ENCODE measurements around the gene C16orf95.
"Not testable (repeated sequence)": the region's sequence is repeated elsewhere in the genome, so short reads cannot be mapped to it uniquely, and the experiment has no call there.

Gene C16orf95

DNA sequence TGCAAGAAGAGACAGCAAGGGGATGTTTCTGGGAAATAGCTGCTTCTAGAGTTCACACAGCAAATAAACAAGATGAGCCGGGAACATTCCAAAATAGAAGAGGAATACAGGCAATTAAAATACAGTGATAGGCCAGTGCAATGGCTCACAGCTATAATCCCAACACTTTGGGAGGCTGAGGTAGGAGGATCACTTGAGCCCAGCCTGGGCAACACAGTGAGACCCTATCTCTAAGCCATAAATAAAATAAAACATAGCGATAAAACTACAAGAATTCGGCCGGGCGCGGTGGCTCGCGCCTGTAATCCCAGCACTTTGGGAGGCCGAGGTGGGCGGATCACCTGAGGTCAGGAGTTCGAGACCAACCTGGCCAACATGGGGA lies 22.5 kb upstream of the C16orf95 start:
- not testable (repeated sequence) for H3K4me3 ChIP-seq (ENCODE audit: low read depth in 1 of 5, low read length in 5 of 5); H3K27me3 ChIP-seq (ENCODE audit: control insufficient read depth in 5 of 5, insufficient read depth in 4 of 5, low read length in 5 of 5); H3K9me3 ChIP-seq (ENCODE audit: control insufficient read depth in 5 of 5, low read length in 5 of 5); H3K9ac ChIP-seq (ENCODE audit: low read length in 5 of 5); H3K27ac ChIP-seq (ENCODE audit: low read depth, low read length)
- H3K4me1 ChIP-seq (ENCODE audit: control insufficient read depth in 5 of 5, insufficient read depth in 5 of 5, low read length in 5 of 5): peaks cover 0 to 13% (median 1%) of the 10 kb centered on the region in 5 donors
- peaks cover 2 to 74% (median 63%) of the 10 kb centered on the region in 5 donors for H3K36me3 ChIP-seq (ENCODE audit: control insufficient read depth in 5 of 5, insufficient read depth in 5 of 5, low read length in 5 of 5)

DNA sequence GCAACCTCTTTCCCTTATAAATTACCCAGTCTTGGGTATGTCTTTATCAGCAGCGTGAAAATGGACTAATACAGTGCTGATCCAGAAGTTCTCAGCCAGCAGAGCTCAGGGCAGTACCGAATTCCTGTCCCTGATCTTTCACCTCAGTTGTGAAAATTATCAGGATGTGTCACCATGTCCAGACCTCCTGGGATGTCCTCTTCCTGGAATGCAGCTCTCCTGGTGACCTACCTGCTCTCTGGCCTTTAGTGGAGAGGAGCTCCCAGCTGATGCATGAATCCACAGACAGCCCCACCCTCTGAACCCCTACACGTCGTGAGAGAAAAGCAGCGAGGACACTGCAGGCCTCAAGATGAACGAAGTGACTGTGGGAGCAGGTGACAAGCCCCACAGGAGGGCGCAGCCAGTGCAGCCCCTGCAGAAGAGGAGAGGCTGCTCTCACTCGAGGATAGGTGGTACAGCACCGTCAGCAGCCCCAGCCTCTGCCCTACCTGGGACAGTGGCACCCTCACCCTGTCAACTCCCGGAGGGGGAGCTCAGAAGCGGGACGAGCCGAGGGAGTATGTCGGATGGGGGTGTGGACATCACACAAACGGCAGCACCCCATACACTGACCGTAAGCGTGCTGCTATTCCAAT lies 22.0 kb upstream of the C16orf95 start:
- H3K27me3 ChIP-seq (ENCODE audit: control insufficient read depth in 5 of 5, insufficient read depth in 4 of 5, low read length in 5 of 5): no peaks in the 10 kb centered on the region
- H3K9ac ChIP-seq (ENCODE audit: low read length in 5 of 5): no peak overlapping the region
- no peak overlapping the region for H3K4me3 ChIP-seq (ENCODE audit: low read depth in 1 of 5, low read length in 5 of 5)
- no peak overlapping the region for H3K27ac ChIP-seq (ENCODE audit: low read depth, low read length)
- H3K9me3 ChIP-seq (ENCODE audit: control insufficient read depth in 5 of 5, low read length in 5 of 5): no peaks in the 10 kb centered on the region
- peaks cover 0 to 8% (median 0%) of the 10 kb centered on the region in 5 donors for H3K4me1 ChIP-seq (ENCODE audit: control insufficient read depth in 5 of 5, insufficient read depth in 5 of 5, low read length in 5 of 5)
- H3K36me3 ChIP-seq (ENCODE audit: control insufficient read depth in 5 of 5, insufficient read depth in 5 of 5, low read length in 5 of 5): peaks cover 2 to 78% (median 67%) of the 10 kb centered on the region in 5 donors

DNA sequence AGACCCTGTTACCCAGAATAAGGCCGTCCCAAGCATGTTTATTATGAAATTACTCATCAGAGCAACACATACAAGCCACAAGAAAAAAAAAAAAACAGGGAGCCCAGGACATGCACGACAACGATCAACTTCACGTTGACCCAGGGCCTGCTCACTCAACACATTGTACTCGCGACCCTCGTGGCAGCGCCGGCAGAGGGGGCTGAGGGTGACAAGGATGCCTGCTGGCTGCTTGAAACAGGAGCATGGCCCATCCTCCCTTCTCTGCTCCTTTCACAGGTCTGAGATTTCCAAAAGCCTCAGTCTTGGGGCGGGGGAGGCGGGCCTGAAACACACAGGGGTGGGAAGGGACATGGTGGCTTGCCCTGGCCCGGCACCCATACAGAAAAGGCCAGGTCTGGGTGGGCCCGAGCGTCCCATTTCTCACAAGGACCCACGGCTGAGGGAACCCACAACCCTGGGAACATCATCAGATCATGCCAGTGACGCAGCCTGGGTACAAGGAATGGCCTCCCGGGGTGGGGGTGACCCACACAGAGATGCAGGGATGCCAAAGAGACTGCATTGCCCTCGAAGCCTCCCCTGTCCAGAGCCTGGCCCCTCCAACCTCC lies 21.1 kb upstream of the C16orf95 start:
- H3K36me3 ChIP-seq (ENCODE audit: control insufficient read depth in 5 of 5, insufficient read depth in 5 of 5, low read length in 5 of 5): peaks cover 2 to 78% (median 69%) of the 10 kb centered on the region in 5 donors
- H3K4me3 ChIP-seq (ENCODE audit: low read depth in 1 of 5, low read length in 5 of 5): no peak overlapping the region
- no peak overlapping the region for H3K9ac ChIP-seq (ENCODE audit: low read length in 5 of 5)
- no peak overlapping the region for H3K27ac ChIP-seq (ENCODE audit: low read depth, low read length)
- no peaks in the 10 kb centered on the region for H3K4me1 ChIP-seq (ENCODE audit: control insufficient read depth in 5 of 5, insufficient read depth in 5 of 5, low read length in 5 of 5)
- peaks cover 0 to 2% (median 0%) of the 10 kb centered on the region in 5 donors for H3K27me3 ChIP-seq (ENCODE audit: control insufficient read depth in 5 of 5, insufficient read depth in 4 of 5, low read length in 5 of 5)
- H3K9me3 ChIP-seq (ENCODE audit: control insufficient read depth in 5 of 5, low read length in 5 of 5): no peaks in the 10 kb centered on the region

DNA sequence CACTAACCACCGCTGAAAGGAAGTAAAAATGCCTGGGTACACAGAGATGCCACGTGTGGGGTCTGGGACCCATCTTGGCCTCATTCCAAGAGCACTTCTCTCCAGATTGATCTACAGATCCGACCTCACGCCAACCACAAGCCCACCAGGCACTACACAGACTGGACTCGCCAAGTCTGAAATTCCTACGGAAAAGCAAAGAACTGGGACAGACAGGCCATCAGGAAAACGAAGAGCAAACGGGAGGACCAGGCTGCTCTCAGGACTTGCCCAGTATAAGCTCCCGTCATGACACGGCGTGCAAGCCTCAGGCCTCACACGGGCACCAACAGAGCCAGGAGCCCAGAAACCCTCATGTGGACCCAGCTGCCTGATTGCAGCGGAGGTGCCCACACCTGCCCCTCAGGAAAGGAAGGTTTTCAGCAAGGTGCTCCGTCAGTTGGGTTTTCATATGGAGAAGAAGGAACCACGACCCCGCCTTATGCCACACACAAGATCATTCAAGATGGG lies 20.1 kb upstream of the C16orf95 start:
- Histone ChIP-seq H3K9me3 (ENCODE audit: control insufficient read depth in 5 of 5, low read length in 5 of 5) (no peaks in the 10 kb centered on the region), H3K27me3 (ENCODE audit: control insufficient read depth in 5 of 5, insufficient read depth in 4 of 5, low read length in 5 of 5) (peaks cover 0 to 2% (median 0%) of the 10 kb centered on the region in 5 donors), H3K4me3 (ENCODE audit: low read depth in 1 of 5, low read length in 5 of 5) (no peak overlapping the region), H3K27ac (ENCODE audit: low read depth, low read length) (no peak overlapping the region), H3K36me3 (ENCODE audit: control insufficient read depth in 5 of 5, insufficient read depth in 5 of 5, low read length in 5 of 5) (peaks cover 2 to 75% (median 67%) of the 10 kb centered on the region in 5 donors), H3K4me1 (ENCODE audit: control insufficient read depth in 5 of 5, insufficient read depth in 5 of 5, low read length in 5 of 5) (peaks cover 0 to 6% (median 0%) of the 10 kb centered on the region in 5 donors), H3K9ac (ENCODE audit: low read length in 5 of 5) (no peak overlapping the region)

DNA sequence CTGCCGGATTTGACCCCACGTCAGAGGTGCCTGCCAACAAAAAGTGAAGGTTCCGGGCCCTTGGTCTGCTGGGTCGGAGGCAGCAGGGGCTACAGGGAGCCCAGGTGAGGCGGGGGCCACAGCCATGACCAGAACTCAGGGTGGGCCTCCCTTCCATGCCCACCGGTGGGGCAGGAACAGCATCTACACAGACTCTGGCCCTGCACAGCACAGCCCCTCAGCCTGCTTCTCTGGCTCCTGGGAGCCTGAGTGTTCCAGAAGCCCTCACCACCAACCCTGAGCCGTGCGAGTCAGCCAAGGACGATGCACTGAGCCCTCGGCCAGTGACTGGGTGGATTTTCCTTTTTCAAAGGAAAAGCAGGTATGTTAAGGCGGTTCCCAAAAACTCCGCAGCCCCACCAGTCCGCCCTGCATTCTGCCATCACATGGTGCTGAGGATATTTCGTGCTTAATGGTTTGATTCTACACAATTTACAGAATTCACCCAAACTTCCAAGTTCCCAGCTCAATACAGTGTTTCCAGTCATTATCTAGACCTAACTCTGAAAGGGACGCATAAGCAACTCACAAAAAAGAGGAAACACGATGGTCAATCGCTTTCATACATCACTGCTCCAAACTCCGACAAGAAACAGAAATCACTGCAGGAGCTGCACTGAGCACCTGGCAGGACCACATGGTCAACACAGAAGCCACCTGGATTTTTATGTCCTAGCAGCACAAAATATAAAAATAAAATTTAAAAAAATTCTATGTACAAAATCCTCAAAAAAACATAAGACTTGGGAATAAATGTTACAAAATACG lies 19.4 kb upstream of the C16orf95 start:
- Histone ChIP-seq H3K4me1 (ENCODE audit: control insufficient read depth in 5 of 5, insufficient read depth in 5 of 5, low read length in 5 of 5) (peaks cover 0 to 12% (median 0%) of the 10 kb centered on the region in 5 donors), H3K36me3 (ENCODE audit: control insufficient read depth in 5 of 5, insufficient read depth in 5 of 5, low read length in 5 of 5) (peaks cover 2 to 75% (median 66%) of the 10 kb centered on the region in 5 donors), H3K9ac (ENCODE audit: low read length in 5 of 5) (no peak overlapping the region), H3K27me3 (ENCODE audit: control insufficient read depth in 5 of 5, insufficient read depth in 4 of 5, low read length in 5 of 5) (peaks cover 0 to 2% (median 0%) of the 10 kb centered on the region in 5 donors), H3K4me3 (ENCODE audit: low read depth in 1 of 5, low read length in 5 of 5) (no peak overlapping the region), H3K9me3 (ENCODE audit: control insufficient read depth in 5 of 5, low read length in 5 of 5) (no peaks in the 10 kb centered on the region), H3K27ac (ENCODE audit: low read depth, low read length) (no peak overlapping the region)

DNA sequence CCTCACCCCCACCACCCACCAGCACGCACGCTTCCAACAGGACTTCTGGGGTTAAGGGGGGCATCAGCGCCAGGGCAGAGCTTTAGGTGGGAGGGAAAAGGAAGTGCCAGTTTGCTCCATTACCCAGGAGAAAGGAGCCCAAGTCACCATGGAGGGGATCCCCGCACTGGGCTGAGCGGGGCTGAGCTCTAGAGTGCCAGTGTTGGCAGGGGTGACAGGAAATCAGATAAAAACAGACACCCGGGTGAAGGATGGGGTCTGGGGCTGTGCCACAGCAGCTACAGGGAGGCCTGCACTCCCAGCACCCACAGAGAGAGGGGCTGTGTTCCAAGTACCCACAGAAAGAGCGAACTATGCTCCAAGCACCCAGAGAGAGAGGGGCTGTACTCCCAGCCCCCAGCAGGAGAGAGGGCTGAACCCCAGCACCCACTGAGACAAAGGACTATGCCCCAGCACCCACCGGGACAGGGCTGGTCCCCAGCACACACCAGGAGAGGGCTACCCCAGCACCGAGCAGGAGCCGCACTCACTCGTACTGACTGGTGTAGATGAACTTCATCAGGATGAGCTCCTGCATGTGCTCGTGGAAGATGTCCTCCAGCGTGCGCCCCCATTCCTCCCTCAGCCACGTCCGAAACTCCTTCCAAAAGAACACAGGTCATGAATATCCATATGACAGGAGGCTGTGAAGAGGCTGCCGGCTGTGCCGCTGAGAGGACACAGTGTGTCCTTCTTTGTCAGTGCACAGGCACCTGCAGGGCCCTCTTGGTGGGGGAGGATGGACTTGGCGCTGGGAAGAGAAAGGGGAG lies 18.6 kb upstream of the C16orf95 start:
- no peak overlapping the region for H3K9ac ChIP-seq (ENCODE audit: low read length in 5 of 5)
- H3K27ac ChIP-seq (ENCODE audit: low read depth, low read length): no peak overlapping the region
- peaks cover 2 to 78% (median 73%) of the 10 kb centered on the region in 5 donors for H3K36me3 ChIP-seq (ENCODE audit: control insufficient read depth in 5 of 5, insufficient read depth in 5 of 5, low read length in 5 of 5)
- H3K4me1 ChIP-seq (ENCODE audit: control insufficient read depth in 5 of 5, insufficient read depth in 5 of 5, low read length in 5 of 5): peaks cover 0 to 18% (median under 1%) of the 10 kb centered on the region in 5 donors
- H3K27me3 ChIP-seq (ENCODE audit: control insufficient read depth in 5 of 5, insufficient read depth in 4 of 5, low read length in 5 of 5): peaks cover 0 to 2% (median 0%) of the 10 kb centered on the region in 5 donors
- H3K9me3 ChIP-seq (ENCODE audit: control insufficient read depth in 5 of 5, low read length in 5 of 5): no peaks in the 10 kb centered on the region
- no peak overlapping the region for H3K4me3 ChIP-seq (ENCODE audit: low read depth in 1 of 5, low read length in 5 of 5)

DNA sequence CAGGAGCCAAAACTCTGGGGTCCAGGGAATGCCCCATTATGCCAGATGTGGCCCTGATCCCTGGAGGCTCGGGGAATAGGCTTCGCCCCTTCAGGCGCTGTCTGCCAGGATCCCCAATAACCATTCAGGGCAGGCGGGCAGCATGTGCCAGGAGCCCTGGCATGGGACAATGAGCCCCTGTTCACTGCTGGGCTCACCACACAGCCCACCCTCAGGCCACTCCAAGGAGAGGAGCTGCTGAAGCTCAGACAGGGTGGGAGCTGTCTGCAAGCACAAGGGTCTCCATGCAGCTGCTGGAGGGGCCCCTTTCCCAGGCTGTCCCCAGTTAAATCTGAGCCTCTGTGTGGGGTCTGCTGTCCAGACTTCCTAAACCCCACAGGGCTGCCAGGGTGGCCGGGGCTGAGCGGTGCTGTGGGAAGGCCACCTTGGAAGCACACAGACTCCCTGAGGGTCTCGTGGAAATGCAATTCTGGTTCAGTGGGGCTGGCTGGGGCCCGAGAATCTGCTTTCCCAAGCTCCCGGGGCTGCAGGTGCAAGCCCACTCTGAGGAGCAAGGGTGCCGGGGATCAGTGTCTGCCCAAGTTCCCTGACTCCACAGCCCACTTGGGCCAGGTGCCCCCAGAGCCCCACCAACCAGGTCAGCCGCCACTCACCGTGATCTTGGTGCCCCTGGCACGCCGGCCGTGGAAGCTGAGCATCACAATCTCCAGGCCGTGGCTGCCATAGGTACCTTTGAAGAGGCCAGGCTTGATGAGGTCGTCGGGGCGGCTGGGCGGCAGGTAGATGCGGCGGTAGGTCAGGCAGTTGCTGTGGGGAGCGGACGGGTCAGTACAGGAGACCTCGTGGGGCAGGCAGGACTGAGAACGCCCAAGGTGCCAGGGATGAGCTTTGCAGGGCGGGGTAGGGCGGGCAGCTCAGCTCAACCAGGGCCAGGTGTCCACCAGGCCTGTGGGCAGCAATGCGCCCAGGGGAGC lies 17.7 kb upstream of the C16orf95 start:
- H3K36me3 ChIP-seq (ENCODE audit: control insufficient read depth in 5 of 5, insufficient read depth in 5 of 5, low read length in 5 of 5): peaks cover 0 to 82% (median 77%) of the 10 kb centered on the region in 5 donors
- H3K27ac ChIP-seq (ENCODE audit: low read depth, low read length): no peak overlapping the region
- H3K4me1 ChIP-seq (ENCODE audit: control insufficient read depth in 5 of 5, insufficient read depth in 5 of 5, low read length in 5 of 5): peaks cover 0 to 22% (median 3%) of the 10 kb centered on the region in 5 donors
- no peak overlapping the region for H3K9ac ChIP-seq (ENCODE audit: low read length in 5 of 5)
- H3K9me3 ChIP-seq (ENCODE audit: control insufficient read depth in 5 of 5, low read length in 5 of 5): no peaks in the 10 kb centered on the region
- H3K27me3 ChIP-seq (ENCODE audit: control insufficient read depth in 5 of 5, insufficient read depth in 4 of 5, low read length in 5 of 5): peaks cover 0 to 2% (median 0%) of the 10 kb centered on the region in 5 donors
- H3K4me3 ChIP-seq (ENCODE audit: low read depth in 1 of 5, low read length in 5 of 5): no peak overlapping the region

DNA sequence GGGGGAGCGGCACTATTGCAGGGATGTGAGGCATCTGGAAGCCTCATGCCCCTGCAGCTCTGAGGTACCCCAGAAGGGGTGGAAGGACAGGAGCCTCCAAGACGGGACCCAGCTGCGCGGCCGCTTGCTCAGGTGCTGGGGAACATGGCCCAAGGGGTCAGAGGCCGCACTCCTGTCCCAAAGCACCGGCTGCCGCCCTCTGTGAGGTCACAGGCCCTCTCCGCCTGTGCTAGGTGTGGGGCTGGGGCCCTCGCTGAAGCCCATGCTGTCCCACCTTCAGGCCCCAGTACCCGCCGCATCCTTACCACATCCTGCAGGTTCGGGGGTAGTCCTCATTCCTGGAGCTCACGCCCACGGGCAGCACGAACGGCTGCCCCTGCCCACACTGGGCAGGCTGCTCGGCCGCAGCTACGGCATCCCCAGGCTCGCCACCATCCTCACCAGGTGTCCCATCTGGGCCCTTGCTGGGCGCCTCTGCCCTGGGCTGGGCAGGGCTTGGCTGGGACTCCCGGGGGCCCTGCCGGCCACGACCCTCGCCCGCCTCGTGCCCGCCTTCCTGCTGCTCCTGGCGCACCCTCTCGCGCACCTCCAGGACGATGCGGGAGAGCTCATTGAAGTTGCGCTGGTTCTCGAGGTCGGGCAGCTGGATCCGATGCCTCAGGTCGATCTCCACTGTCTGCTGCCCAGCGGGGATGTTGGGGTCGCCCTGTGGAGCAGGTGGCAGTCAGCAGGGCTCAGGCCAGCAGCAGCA lies 16.6 kb upstream of the C16orf95 start:
- Histone ChIP-seq H3K9ac (ENCODE audit: low read length in 5 of 5) (no peak overlapping the region), H3K4me1 (ENCODE audit: control insufficient read depth in 5 of 5, insufficient read depth in 5 of 5, low read length in 5 of 5) (peaks cover 0 to 34% (median 3%) of the 10 kb centered on the region in 5 donors), H3K36me3 (ENCODE audit: control insufficient read depth in 5 of 5, insufficient read depth in 5 of 5, low read length in 5 of 5) (peaks cover 0 to 84% (median 75%) of the 10 kb centered on the region in 5 donors), H3K27me3 (ENCODE audit: control insufficient read depth in 5 of 5, insufficient read depth in 4 of 5, low read length in 5 of 5) (peaks cover 0 to 2% (median 0%) of the 10 kb centered on the region in 5 donors), H3K4me3 (ENCODE audit: low read depth in 1 of 5, low read length in 5 of 5) (no peak overlapping the region), H3K9me3 (ENCODE audit: control insufficient read depth in 5 of 5, low read length in 5 of 5) (no peaks in the 10 kb centered on the region), H3K27ac (ENCODE audit: low read depth, low read length) (no peak overlapping the region)
